ENCODE measurements around the gene ACR. TPM values are rescaled to one million over a fixed set of nuclear protein-coding genes. Genes with fewer than 3 reads are reported as not detected.

The ACR gene
- polyA plus RNA-seq, 12 donors, result 0.15 to 0.58 (median 0.32) TPM; not detected in 5

DNA sequence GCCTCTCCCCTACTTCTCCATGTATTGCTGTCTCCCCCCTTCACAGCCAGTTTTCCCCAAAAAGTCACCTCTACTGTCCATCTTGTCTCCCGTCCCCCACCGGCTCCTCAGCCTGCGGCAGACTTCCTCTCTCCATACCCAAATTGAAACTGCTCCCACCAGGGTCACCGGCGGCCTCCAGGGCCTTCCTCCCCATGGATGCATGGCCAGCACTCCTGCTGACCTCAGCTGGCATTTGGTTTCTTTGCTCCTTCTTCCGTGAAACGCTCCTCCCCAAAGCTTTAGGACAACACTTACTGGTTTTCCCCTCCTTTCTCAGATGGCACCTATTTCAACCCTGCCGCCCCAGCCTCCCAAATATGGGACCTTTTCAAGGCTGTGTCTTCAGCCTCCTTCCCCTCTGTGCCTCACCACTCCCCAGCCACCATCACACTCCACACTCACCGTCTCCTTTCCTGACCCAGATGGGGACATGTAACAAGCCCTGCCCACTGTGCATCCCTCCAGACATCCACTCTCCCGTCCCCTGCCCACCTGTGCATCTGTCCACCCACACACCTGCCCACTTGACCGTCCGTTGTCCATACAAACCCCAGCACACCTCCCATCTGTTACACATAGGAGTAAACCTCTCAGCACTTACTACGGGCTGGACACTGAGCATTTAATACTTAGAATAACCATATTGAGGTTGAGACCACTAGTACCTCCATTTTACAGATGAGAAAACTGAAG, 21.5 kb upstream of the ACR start:
- no peak for DNase-seq

DNA sequence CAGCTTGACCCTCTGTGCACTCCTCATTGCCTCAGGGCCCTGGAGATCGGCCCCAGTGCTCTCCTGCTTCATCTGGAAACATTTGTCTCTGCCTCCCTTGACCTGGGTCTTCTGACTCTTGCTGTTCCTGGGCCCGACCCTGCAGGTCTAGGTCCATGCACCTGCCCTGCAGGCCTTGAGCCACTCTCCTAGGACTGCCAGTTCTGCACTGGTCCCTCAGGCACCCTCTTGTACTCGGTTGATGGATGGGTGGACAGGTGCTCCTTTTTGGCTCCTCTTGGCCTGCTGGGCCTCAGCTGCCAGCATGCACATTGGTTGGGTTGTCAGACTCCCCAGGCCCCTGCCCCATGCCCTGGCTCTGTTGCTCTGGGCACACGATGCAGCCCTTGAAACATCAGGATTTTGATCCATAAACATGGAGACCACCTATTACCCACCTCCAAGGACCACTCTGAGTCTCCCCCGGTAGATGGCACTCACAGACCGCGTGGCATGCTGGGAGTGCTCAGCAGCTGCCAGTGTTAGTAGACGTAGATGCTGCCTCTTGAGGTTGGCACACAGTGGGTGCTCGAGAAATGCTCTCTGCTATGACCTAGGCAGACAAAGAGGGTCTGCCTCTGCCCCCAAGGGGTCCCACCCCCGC, 20.2 kb upstream of the ACR start:
- no peak for DNase-seq

DNA sequence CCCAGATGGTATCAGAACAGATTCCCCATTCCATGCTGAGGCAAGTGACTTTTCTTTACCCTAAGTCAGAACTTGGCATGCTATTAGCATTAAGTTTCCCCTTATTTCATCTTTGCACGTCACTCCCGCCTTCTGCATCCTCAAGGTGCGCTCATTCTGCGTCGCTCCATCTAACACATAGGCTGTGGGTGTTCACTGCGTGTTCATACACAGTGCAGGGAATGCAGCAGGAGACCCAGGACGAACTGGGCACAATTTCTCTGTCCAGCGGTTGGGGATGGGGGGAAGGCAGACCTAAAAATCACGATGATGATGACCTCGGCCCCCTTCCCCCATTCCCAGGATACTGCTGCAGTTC, 19.7 kb upstream of the ACR start:
- no peak for DNase-seq

DNA sequence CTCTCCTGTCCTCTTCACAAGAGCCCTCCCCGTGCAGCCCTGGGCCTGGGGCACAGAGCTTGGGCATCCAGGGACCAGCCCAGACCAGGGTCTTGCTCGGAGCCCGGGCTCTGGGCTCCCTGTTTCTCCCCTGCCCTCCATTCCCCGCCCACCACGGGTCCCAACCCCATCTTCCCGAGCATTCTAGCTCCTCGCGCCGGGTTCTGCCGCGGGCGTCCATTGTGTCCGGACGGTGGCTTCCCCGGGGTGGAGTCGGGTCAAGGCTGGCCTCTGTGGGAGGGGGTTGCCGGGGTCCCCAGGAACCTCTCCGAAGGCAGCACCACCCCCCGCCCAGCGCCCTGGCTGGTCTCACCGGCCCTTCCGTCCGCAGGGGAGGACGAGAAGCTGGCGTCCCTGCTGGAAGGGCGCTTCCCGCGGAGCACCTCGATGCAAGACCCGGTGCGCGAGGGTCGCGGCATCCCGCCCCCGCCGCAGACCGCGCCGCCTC, 18.1 kb upstream of the ACR start:
- DNase-seq, result no peak

DNA sequence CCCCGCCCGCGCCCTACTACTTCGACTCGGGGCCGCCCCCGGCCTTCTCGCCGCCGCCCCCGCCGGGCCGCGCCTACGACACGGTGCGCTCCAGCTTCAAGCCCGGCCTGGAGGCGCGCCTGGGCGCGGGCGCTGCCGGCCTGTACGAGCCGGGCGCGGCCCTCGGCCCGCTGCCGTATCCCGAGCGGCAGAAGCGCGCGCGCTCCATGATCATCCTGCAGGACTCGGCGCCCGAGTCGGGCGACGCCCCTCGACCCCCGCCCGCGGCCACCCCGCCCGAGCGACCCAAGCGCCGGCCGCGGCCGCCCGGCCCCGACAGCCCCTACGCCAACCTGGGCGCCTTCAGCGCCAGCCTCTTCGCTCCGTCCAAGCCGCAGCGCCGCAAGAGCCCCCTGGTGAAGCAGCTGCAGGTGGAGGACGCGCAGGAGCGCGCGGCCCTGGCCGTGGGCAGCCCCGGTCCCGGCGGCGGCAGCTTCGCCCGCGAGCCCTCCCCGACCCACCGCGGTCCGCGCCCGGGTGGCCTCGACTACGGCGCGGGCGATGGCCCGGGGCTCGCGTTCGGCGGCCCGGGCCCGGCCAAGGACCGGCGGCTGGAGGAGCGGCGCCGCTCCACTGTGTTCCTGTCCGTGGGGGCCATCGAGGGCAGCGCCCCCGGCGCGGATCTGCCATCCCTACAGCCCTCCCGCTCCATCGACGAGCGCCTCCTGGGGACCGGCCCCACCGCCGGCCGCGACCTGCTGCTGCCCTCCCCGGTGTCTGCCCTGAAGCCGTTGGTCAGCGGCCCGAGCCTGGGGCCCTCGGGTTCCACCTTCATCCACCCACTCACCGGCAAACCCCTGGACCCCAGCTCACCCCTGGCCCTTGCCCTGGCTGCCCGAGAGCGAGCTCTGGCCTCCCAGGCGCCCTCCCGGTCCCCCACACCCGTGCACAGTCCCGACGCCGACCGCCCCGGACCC, 17.4 kb upstream of the ACR start:
- no peak for DNase-seq

DNA sequence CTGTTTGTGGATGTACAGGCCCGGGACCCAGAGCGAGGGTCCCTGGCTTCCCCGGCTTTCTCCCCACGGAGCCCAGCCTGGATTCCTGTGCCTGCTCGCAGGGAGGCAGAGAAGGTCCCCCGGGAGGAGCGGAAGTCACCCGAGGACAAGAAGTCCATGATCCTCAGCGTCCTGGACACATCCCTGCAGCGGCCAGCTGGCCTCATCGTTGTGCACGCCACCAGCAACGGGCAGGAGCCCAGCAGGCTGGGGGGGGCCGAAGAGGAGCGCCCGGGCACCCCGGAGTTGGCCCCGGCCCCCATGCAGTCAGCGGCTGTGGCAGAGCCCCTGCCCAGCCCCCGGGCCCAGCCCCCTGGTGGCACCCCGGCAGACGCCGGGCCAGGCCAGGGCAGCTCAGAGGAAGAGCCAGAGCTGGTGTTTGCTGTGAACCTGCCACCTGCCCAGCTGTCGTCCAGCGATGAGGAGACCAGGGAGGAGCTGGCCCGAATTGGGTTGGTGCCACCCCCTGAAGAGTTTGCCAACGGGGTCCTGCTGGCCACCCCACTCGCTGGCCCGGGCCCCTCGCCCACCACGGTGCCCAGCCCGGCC, 16.7 kb upstream of the ACR start:
- DNase-seq, result no peak

DNA sequence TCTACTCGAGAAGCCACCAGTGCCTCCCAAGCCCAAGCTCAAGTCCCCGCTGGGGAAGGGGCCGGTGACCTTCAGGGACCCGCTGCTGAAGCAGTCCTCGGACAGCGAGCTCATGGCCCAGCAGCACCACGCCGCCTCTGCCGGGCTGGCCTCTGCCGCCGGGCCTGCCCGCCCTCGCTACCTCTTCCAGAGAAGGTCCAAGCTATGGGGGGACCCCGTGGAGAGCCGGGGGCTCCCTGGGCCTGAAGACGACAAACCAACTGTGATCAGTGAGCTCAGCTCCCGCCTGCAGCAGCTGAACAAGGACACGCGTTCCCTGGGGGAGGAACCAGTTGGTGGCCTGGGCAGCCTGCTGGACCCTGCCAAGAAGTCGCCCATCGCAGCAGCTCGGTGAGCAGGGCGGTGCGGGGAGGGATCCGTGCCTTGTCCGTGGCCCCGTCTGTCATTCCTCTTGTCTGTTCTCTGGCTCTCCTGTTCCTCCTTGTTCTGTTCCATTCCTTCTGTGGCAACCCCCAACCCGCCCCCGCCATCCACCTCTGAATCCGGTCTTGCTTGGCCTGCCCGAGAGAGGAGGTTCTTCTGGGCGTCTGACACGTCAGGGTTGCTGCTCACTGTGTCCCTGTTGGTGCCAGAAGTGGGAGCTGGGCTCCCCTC, 15.8 kb upstream of the ACR start:
- DNase-seq, result no peak

DNA sequence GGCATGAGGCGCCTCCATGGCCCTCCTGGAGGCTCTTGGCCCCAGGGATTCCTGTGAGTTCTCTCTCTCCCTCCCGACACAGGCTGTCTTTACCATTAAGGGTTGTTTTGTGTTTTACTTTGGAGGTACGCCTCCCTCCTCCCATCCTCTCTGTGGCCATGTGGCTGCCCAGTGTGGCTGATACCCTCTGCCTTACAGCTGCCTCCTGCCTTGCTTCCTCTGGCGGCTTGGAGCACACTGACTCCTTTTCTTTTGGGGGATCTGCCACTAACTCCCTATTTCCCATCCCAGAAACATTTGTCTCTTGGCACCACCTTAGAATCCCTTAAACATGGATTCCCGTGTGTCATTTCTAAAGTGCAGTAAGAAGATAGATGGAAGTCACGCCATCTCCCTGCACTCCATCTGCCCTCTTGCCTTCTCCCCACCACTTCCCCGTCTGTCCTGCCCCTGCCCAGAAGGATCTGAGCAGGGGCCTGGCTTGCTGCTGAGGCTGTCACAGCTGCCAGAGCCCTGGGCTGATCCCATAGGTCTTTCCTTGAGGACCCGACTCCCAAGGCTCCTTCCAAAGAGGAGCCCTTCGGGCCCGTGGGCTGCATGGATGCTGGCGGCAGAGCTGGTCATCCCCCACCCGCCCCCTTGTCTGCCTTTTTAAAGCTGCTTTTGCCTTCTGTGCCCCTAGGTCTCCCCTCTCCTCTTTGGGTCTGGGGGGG, 15.1 kb upstream of the ACR start:
- DNase-seq, result no peak

DNA sequence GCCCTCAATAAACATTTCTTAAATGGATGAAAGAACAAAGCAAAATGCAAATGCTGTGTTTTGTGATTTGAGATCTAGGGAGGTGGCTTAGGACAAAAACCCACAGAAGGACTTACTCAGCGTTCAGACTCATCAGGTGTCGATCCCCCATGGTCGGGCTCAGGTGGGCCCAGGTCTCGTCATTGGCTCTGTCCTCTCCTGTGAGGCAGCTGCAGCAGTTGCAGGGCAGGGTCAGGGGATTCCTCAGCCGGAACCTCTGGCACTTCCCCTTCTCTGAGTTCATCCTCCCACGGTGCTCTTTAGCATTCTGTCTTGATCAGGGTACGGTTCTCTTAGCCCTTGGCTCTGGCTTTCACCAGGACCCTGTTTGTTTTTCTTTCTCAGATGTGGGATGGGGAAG, 14.0 kb upstream of the ACR start:
- no peak for DNase-seq

DNA sequence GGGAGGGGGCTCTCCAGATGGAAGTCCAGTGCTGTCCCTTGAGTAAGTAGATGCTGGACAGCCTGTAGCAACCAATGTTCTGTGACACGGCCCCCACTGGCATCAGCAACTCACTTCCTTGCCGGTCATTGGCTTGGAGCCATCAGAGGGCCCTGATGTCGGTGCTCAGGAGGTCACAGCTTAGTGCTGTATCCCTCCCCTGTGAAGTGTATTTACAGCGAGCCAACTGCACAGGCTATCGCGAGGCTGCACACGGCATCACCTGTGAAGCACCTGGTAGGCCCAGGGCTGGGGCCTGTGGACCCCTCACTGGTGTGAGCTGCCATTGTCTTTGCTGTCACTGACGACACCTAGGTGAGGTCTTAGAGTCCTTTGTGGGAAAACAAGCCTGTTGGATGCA, 13.4 kb upstream of the ACR start:
- no peak for DNase-seq

DNA sequence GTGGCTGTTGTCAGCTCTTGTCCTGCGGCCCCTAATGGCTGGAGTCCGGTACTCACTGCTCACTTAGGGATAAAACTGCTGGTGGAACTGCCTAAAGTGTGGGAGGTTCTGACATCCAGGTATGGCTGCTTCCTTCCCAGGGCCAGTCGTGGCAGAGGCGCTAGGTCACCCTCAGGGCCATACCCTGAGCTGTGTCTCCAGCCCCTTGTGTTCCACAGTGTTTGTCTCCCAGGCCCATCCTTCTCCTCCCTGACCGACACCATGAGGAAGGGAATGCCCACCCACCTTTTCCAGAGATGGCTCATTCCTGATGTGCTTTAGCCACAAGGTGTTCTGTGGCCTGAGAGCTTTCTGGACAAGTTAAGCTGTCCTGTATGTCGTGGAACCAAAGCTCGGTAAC, 12.4 kb upstream of the ACR start:
- DNase-seq, result no peak

DNA sequence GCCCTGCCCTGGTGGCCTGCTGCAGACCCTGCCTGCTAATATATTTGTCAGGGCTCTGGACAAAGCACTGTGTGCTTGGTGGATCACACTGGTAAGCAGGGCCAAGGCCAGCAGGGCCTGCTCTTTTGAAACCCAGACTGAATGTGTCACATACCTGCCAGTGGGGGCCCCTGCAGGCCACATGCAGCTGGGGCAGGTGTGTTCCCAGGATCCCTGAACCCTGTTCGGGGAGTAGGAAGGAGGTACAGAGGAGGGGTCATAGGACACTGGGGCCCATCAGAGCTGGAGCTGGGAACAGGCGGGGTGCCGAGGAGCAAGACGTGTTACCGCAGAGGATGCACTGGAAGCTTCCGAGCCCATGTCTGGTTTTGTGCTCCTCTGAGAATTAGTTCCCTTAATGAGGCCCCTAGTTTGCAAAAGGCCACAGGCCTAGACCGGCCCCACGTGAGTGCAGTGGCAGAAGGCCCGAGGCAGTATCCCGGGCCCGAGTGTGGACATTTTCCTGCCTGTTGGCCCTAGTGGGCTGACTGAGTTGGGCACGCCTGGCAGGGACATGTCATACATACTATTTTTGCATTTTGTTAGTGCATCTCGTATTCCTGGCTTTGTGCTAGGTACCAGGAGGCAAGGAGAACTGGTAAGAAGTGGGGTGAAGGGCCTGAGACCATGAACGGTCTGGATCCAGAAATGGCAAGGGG, 11.2 kb upstream of the ACR start:
- DNase-seq, result no peak

DNA sequence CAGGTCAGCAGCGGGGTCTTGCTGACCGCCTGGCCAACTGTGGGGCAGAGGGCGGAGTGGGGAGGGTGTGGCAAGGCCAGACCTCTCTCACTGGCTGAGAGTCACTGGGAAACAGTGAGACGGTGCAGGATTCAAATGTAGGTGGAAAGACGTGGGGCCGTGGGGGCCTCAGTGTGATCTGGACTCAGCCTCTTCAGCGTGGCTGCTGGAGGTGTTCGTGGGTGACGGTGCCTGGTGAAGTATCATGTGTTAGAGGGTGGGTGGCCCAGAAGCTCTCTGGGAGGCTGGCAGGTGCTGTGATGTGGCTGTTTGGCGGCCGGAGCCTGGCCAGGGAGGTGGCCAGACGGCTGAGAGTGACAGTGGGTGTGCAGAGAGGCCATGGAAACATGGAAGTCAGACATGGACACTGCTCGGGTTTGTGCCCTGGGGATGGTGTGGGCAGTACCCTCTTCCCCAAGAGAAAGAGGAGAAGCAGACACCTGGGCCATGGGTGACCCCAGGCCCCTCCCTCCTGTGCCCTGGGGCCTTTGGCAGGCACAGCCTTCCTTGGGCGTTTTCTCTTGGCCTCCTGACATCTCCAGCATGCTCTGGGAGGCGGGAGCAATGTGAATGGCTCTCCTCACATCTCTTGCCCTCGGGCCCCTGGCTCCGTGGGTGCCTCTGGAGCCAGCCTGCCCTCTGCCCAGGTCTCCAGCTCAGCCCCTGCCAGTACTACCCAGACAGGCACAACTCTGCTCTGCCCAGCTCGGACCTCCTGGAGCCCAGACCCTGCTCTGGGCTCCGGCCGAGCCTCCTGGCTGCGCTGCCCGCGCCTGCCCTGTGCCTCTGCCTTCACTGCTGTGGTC, 10.1 kb upstream of the ACR start:
- DNase-seq, result no peak

DNA sequence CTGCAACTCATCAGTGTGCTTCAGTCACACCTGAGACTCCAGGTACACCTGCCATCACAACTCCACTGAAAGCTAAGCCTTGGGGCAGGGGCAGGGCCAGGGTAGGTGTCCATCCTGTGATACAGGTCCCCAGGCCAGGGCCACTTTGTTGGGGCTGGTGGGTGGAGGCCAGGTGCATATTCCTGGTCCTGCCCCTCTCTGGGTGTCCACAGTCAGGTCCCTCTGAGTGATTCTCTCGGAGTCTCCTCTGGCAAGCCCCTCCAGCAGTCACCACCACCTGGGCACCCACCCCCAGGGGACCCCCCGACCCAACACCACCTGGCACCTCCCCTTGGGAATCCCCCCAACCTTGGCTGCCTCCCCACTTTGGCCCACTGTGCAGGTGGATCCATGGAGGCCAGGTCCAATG, 9.5 kb upstream of the ACR start:
- no peak for DNase-seq

DNA sequence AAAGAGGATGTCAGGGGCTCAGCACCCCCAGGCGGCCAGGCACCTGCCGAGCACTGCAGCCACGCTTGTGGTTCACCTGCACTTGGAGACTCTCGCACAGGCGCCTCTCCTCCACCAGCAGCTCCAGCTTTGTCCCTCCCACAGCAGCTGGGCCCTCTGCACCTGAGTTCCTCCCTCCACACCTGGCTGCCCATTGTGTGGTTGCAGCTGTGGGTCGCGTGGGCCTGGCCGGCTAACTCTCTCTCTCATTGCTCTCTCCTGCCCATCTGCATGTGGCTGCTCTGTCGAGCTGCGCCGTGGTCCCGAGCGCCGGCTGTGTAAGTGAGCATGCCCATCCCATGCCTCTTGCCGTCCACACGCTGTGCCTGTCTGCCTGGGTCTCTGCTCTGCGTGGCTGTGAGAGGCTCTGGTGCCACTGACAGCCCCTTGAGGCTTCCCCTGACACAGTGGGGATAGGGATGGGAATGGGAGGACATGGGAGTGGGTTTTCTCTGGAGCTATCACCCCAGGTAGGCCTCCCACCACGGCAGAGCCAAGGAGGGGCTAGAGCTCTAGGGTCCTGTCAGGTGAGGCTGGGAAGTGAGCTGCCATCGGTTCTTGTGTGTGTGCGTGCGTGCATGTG, 8.5 kb upstream of the ACR start:
- no peak for DNase-seq

DNA sequence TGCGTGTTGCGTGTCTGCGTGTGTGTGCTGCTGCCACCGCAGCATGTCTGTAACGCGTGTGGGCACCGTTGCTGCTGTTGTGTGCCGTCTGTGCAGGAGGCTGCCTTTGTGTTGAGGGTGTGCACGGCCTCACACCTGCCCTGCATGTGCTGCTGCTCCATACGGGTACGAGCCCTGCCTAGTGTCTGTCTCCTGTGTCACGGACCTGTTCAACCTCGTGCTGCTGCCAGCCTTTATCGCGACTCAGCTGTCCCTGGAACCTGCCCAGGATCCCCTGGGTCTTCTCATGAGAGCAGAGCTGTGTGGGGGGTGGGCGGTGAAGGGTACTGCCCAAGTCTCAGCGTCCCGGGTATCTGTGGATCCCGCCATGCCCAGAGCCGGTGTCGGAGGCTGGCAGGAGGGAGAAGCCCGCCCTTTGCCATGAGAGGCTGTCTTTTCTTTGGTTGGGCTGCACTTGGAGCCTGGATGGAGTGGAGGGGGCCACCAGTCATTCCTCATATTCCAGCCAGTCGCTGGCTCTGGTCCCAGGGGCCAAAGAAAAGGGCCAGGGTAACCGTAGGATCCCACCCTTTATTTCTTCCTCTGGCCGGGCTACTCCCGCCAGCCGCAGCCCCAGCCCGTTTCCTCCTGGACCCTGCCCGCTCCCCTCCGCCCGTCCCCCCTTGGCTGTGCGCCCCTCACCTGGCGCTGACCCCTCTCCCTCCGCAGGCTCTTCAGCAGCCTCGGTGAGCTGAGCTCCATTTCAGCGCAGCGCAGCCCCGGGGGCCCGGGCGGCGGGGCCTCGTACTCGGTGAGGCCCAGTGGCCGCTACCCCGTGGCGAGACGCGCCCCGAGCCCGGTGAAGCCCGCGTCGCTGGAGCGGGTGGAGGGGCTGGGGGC, 7.8 kb upstream of the ACR start:
- no peak for DNase-seq

DNA sequence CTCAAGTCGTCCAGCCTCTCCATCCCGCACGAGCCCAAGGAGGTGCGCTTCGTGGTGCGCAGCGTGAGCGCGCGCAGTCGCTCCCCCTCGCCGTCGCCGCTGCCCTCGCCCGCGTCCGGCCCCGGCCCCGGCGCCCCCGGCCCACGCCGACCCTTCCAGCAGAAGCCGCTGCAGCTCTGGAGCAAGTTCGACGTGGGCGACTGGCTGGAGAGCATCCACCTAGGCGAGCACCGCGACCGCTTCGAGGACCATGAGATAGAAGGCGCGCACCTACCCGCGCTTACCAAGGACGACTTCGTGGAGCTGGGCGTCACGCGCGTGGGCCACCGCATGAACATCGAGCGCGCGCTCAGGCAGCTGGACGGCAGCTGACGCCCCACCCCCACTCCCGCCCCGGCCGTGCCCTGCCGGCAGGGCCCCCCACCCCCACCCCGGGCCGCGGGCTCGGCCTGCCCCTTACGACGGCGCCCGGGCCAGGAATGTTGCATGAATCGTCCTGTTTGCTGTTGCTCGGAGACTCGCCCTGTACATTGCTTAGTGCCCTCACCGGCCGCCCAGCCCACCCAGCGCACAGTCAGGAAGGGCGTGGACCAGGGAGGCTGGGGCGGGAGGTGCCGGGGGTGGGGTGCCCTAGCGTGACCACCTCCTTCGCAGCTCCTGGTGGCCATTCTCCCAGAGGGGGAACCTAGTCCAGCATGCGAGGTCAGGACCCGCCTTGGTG, 6.9 kb upstream of the ACR start:
- no peak for DNase-seq

Data from muscle of arm (tissue), 12 donors.